NCI-H1417 treated with DMSO at 0.1 percent for 48 hours (cell line): ENCODE measurements around the gene CARMIL1.
A peak's percentile ranks its signal among the peaks of the same experiment; 100 is the strongest.

Experiments
- DNase-seq: peaks from one replicate; lab custom pipeline; 2025; lab: John Stamatoyannopoulos, UW

Gene CARMIL1

GRCh38 chr6:25617997-25618396, 338.8 kb downstream of the CARMIL1 start:
- no peak for DNase-seq

GRCh38 chr6:25619217-25619616, 340.0 kb downstream of the CARMIL1 start:
- DNase-seq: no peak

GRCh38 chr6:25620391-25620790, 341.2 kb downstream of the CARMIL1 start:
- DNase-seq: no peak

GRCh38 chr6:25623065-25623464, 343.9 kb downstream of the CARMIL1 start:
- no peak for DNase-seq

GRCh38 chr6:25623879-25624278, 344.7 kb downstream of the CARMIL1 start:
- no peak for DNase-seq

GRCh38 chr6:25627001-25627400, 347.8 kb downstream of the CARMIL1 start:
- no peak for DNase-seq

- DNase-seq: no peak
These were observed 349.5 kb downstream of the CARMIL1 start for GRCh38 chr6:25628471-25629197.

- peak; percentile 36 for DNase-seq
These were observed 350.0 kb downstream of the CARMIL1 start for GRCh38 chr6:25629198-25629576.

GRCh38 chr6:25630508-25631278, 351.5 kb downstream of the CARMIL1 start:
- no peak for DNase-seq

- DNase-seq: no peak
These were observed 356.7 kb downstream of the CARMIL1 start for GRCh38 chr6:25635886-25636317.

- no peak for DNase-seq
These were observed 358.0 kb downstream of the CARMIL1 start for GRCh38 chr6:25637211-25637610.

GRCh38 chr6:25637960-25638434, 358.8 kb downstream of the CARMIL1 start:
- peak; percentile 77 for DNase-seq

- DNase-seq: no peak
These were observed 360.5 kb downstream of the CARMIL1 start for GRCh38 chr6:25639653-25640052.

- DNase-seq: no peak
These were observed 361.3 kb downstream of the CARMIL1 start for GRCh38 chr6:25640446-25640845.

- no peak for DNase-seq
These were observed 361.7 kb downstream of the CARMIL1 start for GRCh38 chr6:25640891-25641290.

GRCh38 chr6:25641377-25641776, 362.2 kb downstream of the CARMIL1 start:
- DNase-seq: no peak

- no peak for DNase-seq
These were observed 362.9 kb downstream of the CARMIL1 start for GRCh38 chr6:25641940-25642666.

GRCh38 chr6:25642667-25643328, 363.6 kb downstream of the CARMIL1 start:
- DNase-seq: no peak

GRCh38 chr6:25645916-25646315, 366.7 kb downstream of the CARMIL1 start:
- no peak for DNase-seq

GRCh38 chr6:25649611-25650010, 370.4 kb downstream of the CARMIL1 start:
- DNase-seq: no peak

- DNase-seq: no peak
These were observed 372.9 kb downstream of the CARMIL1 start, which contains the start of gene SCGN for GRCh38 chr6:25652007-25652515. Gene SCGN, plus strand, starts transcription at chr6:25652215. Its CDS starts 189 bp downstream, at chr6:25652404.

- no peak for DNase-seq
These were observed 376.5 kb downstream of the CARMIL1 start for GRCh38 chr6:25655723-25656122.
